Right ventricle myocardium inferior (tissue), 1 donor: ENCODE results near the gene CERS5. TPM values are rescaled to one million over a fixed set of nuclear protein-coding genes. Genes with fewer than 3 reads are reported as not detected.
"Not testable (repeated sequence)": the region's sequence is repeated elsewhere in the genome, so short reads cannot be mapped to it uniquely, and the experiment has no call there.

ENCODE experiments used
- ATAC-seq: fragments of 200-7000 bp; cut with Tn5 transposase; one replicate; pipeline ENCODE4 v1.9.1; 2020; ENCODE audit warnings: mild to moderate bottlenecking, moderate library complexity
- DNase-seq: peaks from one replicate; pipeline ENCODE4 v3.0.0; 2021; ENCODE audit errors: missing footprints
- intact Hi-C: fragments of 100-400 bp; cut with DNase I; formaldehyde crosslinking; loops from one replicate; pipeline ENCODE4 v1.11.0; 2022
- total RNA-seq: library from RNA; stranded (reverse); fragmentation: NEBNext Ultra II Directional; extraction: Animal tissue kit (Norgen Biotek cat#: 25700); gene quantifications from one replicate; pipeline ENCODE4 v1.2.1, GENCODE V29; 2021
- donor health status: DM: no; HTN: yes; CAD: no; lungs with severe emphysema.

The CERS5 gene
- total RNA-seq, 1 donor from 2014 or later, result 9.6 TPM

GRCh38 chr12:50088577-50089335 is 78.4 kb downstream of the CERS5 start:
- ATAC-seq (peak; percentile 26), DNase-seq (no peak)
- intact Hi-C loops, result loop anchor here (2.0 kb wide), 1 partner anchor 86 kb away; no protein-coding TSS in a partner anchor

- no peak for ATAC-seq
- DNase-seq, result no peak
- intact Hi-C loops, result loop anchor here (2.0 kb wide), 1 partner anchor 87 kb away; no protein-coding TSS in a partner anchor
Observed at GRCh38 chr12:50087995-50088394, 79.2 kb downstream of the CERS5 start.

- intact Hi-C loops, result no loop called here
- no peak for ATAC-seq
- DNase-seq, result no peak
Observed at GRCh38 chr12:50087151-50087550, 80.0 kb downstream of the CERS5 start.

GRCh38 chr12:50086148-50086547 is 81.0 kb downstream of the CERS5 start:
- ATAC-seq, result no peak
- intact Hi-C loops, result no loop called here
- DNase-seq, result no peak

GRCh38 chr12:50085615-50086072 is 81.5 kb downstream of the CERS5 start:
- intact Hi-C loops, result loop anchor here (1.0 to 2.0 kb wide), 2 partner anchors 25 to 81 kb away; partner anchors contain the start of gene CERS5
- ATAC-seq (no peak), DNase-seq (no peak)

GRCh38 chr12:50084775-50085614 is 82.2 kb downstream of the CERS5 start, which contains the start of gene SMARCD1:
Gene SMARCD1 (plus strand): TSS chr12:50085342. CDS start chr12:50085370, 28 bp downstream.
- ATAC-seq (peak; percentile 95), DNase-seq (peak; percentile 96)
- intact Hi-C loops, result loop anchor here (1.0 to 2.0 kb wide), 2 partner anchors 25 to 82 kb away; partner anchors contain the start of gene CERS5

GRCh38 chr12:50084409-50084774 is 82.8 kb downstream of the CERS5 start:
- not testable (repeated sequence) for DNase-seq, ATAC-seq
- intact Hi-C loops, result loop anchor here (2.0 kb wide), 1 partner anchor 82 kb away; the partner anchor contains the start of gene CERS5

- no peak for DNase-seq
- intact Hi-C loops, result no loop called here
- no peak for ATAC-seq
Observed at GRCh38 chr12:50083301-50083700, 83.9 kb downstream of the CERS5 start.

- DNase-seq (no peak), ATAC-seq (no peak)
- intact Hi-C loops, result no loop called here
Observed at GRCh38 chr12:50082644-50083043, 84.5 kb downstream of the CERS5 start.

GRCh38 chr12:50081096-50081808 is 85.9 kb downstream of the CERS5 start:
- no peak for DNase-seq
- ATAC-seq, result no peak
- intact Hi-C loops, result no loop called here

GRCh38 chr12:50079771-50080170 is 87.4 kb downstream of the CERS5 start:
- ATAC-seq (no peak), DNase-seq (no peak)
- intact Hi-C loops, result loop anchor here (5.0 kb wide), 1 partner anchor 233 kb away; no protein-coding TSS in a partner anchor

Other genes starting within 250 kb of the CERS5 start
- gene AQP2, start 216.6 kb downstream of the CERS5 start, total RNA-seq, result not detected
- gene AQP5, start 205.5 kb downstream of the CERS5 start, total RNA-seq, result 0.81 TPM
- gene AQP6, start 194.4 kb downstream of the CERS5 start, total RNA-seq, result not detected
- gene RACGAP1, start 141.9 kb downstream of the CERS5 start, total RNA-seq, result 7.3 TPM
- 2.2 TPM for gene ASIC1, start 109.8 kb downstream of the CERS5 start, total RNA-seq
- 20.1 TPM for gene SMARCD1, start 82.0 kb downstream of the CERS5 start, total RNA-seq
- gene GPD1, start 63.4 kb downstream of the CERS5 start, total RNA-seq, result 51.1 TPM
- gene COX14, start 55.1 kb downstream of the CERS5 start, total RNA-seq, result 234 TPM
- 16.7 TPM for gene LIMA1, start 116.2 kb upstream of the CERS5 start, total RNA-seq
- not detected for gene FAM186A, start 229.2 kb upstream of the CERS5 start, total RNA-seq
- 53.3 TPM for gene LARP4, start 233.5 kb upstream of the CERS5 start, total RNA-seq